Thyroid gland (tissue), 4 donors: ENCODE measurements around the gene SLC26A4. TPM values are rescaled to one million over a fixed set of nuclear protein-coding genes. Genes with fewer than 3 reads are reported as not detected.

Source experiments
- DNase-seq, 2 donors: peaks; one replicate each; pipeline ENCODE4 v3.0.0-alpha.2; 2019
- H3K27ac ChIP-seq, 3 donors: fragments of 200-600 bp; sonication (generic); 1 replicate in 2 of 3; 2 replicates in 1 of 3; pipeline ENCODE4 v1.5.1; 2016 to 2019; ENCODE audit warnings: mild to moderate bottlenecking in 1 of 3, moderate library complexity in 1 of 3
- H3K27me3 ChIP-seq: fragments of 200-600 bp; sonication (generic); one replicate; pipeline ENCODE4 v1.5.1; 2019
- H3K36me3 ChIP-seq, 2 donors: fragments of 200-600 bp; sonication (generic); one replicate each; pipeline ENCODE4 v1.5.1; 2016 to 2019
- H3K4me1 ChIP-seq, 2 donors: fragments of 200-600 bp; sonication (generic); one replicate each; pipeline ENCODE4 v1.5.1; 2017 to 2019
- H3K4me3 ChIP-seq, 3 donors: fragments of 200-600 bp; sonication (generic); replicated peaks in 1 of 3; 1 replicate in 2 of 3; 2 replicates in 1 of 3; pipeline ENCODE4 v1.5.1; 2016; ENCODE audit warnings: mild to moderate bottlenecking in 1 of 3
- H3K9me3 ChIP-seq: fragments of 200-600 bp; sonication (generic); one replicate; pipeline ENCODE4 v1.5.1; 2017
- CTCF ChIP-seq, 6 experiments: fragments of 200-600 bp in 3 of 6; fragments of 450-650 bp in 3 of 6; sonication (generic) in 3 of 6; IDR thresholded peaks; one replicate each; pipeline ENCODE4 v1.5.1; 2016 to 2019; ENCODE audit warnings: antibody characterized with exemption in 6 of 6, mild to moderate bottlenecking in 2 of 6, inconsistent platforms in 1 of 6, moderate library complexity in 1 of 6
- POLR2A ChIP-seq, 2 donors: fragments of 450-650 bp; IDR thresholded peaks; one replicate each; pipeline ENCODE4 v1.6.1; 2017; ENCODE audit warnings: antibody characterized with exemption in 2 of 2, mild to moderate bottlenecking in 2 of 2, moderate library complexity in 1 of 2
- WGBS, 2 donors: methylation state at CpG; one replicate each; pipeline ENCODE4 v1.1.5; 2017; 5-methylcytosine and 5-hydroxymethylcytosine counted together
- intact Hi-C: fragments of 100-400 bp; cut with DNase I; formaldehyde crosslinking; loops from one replicate; pipeline ENCODE4 v1.15.1; 2023
- total RNA-seq, 4 donors: library from RNA; depleted of rRNA; stranded (reverse); fragments of >200 nt; gene quantifications; one replicate each; pipeline ENCODE4 v1.2.3, GENCODE V29; 2016

SLC26A4 gene
- total RNA-seq, 4 donors from 2014 or later: 193 to 299 (median 254) TPM

- Histone ChIP-seq H3K4me3 (no peak overlapping the region), H3K4me1 (no peaks in the 10 kb centered on the region), H3K36me3 (peaks cover 5 to 25% of the 10 kb centered on the region in 2 donors), H3K27me3 (no peaks in the 10 kb centered on the region), H3K27ac (peak overlapping the region; percentile 39 to 50 (median 43)), H3K9me3 (no peaks in the 10 kb centered on the region)
- TF ChIP-seq POLR2A (IDR thresholded peaks at IDR 0.05) (no peak), CTCF (IDR thresholded peaks at IDR 0.05) (no peak)
- 100% methylated on average over 1 of the region's 1 CpG for WGBS, 2 donors
- intact Hi-C loops: no loop called here
- DNase-seq: no peak
Observed at GRCh38 chr7:107678110-107678753, 17.6 kb downstream of the SLC26A4 start.

GRCh38 chr7:107680478-107680877, 19.9 kb downstream of the SLC26A4 start:
- Histone ChIP-seq H3K4me3 (no peak overlapping the region), H3K9me3 (no peaks in the 10 kb centered on the region), H3K36me3 (peaks cover 0 to 7% of the 10 kb centered on the region in 2 donors), H3K4me1 (peaks cover 11 to 16% of the 10 kb centered on the region in 2 donors), H3K27me3 (no peaks in the 10 kb centered on the region), H3K27ac (peak overlapping the region; percentile 70 to 95 (median 76))
- TF ChIP-seq CTCF (IDR thresholded peaks at IDR 0.05): no peak
- no peak for TF ChIP-seq POLR2A (IDR thresholded peaks at IDR 0.05)
- intact Hi-C loops: no loop called here
- WGBS, 2 donors: 74 to 77% methylated on average over 1 of the region's 1 CpG
- DNase-seq: no peak

DNA sequence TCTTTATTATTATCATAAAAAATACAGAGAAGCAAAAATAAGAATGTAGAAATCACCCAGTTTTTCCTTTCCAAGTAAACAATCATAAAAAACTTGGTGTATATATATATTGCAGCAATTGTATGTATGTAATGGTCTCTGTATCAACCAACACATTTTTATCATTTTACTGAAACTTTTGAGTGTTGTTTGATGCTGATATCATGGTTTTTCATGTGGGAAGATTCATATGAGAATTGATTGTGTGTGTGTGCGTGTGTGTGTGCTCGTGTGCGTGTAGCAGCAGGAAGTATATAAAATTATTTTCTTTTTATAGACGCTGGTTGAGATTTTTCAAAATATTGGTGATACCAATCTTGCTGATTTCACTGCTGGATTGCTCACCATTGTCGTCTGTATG, 22.3 kb downstream of the SLC26A4 start:
- Histone ChIP-seq H3K36me3 (no peaks in the 10 kb centered on the region), H3K4me3 (no peak overlapping the region), H3K9me3 (no peaks in the 10 kb centered on the region), H3K27me3 (no peaks in the 10 kb centered on the region), H3K4me1 (peaks cover 19 to 37% of the 10 kb centered on the region in 2 donors), H3K27ac (peak overlapping the region; percentile 70 to 95 (median 76))
- TF ChIP-seq CTCF (IDR thresholded peaks at IDR 0.05) (no peak), POLR2A (IDR thresholded peaks at IDR 0.05) (no peak)
- 95 to 96% methylated on average over 5 of the region's 5 CpGs for WGBS, 2 donors
- no peak for DNase-seq
- intact Hi-C loops: no loop called here

DNA sequence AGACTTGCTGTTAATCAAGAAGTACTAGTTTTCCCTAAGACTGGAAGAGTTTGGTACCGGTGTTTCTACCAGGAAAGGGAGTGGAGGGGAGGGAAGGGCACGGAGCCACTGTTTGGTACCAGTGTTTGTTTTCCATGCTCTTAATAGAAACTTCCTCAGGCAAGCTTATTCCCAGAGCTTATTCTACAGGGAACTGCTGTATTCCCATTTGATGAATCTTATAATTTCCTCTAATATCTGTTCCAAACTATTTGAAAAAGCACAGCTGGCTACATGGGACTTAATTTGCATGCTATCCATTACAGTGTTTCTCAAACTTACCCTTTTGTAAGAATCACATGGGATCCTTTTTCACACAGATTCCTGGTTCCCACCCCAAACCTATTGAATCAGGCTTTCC, 23.7 kb downstream of the SLC26A4 start:
- Histone ChIP-seq H3K4me1 (peaks cover 23 to 43% of the 10 kb centered on the region in 2 donors), H3K36me3 (no peaks in the 10 kb centered on the region), H3K4me3 (no peak overlapping the region), H3K9me3 (no peaks in the 10 kb centered on the region), H3K27ac (peak overlapping the region; percentile 79 to 95 (median 93)), H3K27me3 (no peaks in the 10 kb centered on the region)
- DNase-seq: no peak
- 41 to 43% methylated on average over 2 of the region's 2 CpGs for WGBS, 2 donors
- intact Hi-C loops: no loop called here
- no peak for TF ChIP-seq CTCF (IDR thresholded peaks at IDR 0.05)
- TF ChIP-seq POLR2A (IDR thresholded peaks at IDR 0.05): no peak

GRCh38 chr7:107684947-107685463, 24.4 kb downstream of the SLC26A4 start:
- WGBS, 2 donors: 95 to 97% methylated on average over 1 of the region's 1 CpG
- Histone ChIP-seq H3K4me1 (peaks cover 27 to 43% of the 10 kb centered on the region in 2 donors), H3K4me3 (no peak overlapping the region), H3K27me3 (no peaks in the 10 kb centered on the region), H3K9me3 (no peaks in the 10 kb centered on the region), H3K27ac (peak overlapping the region; percentile 79 to 95 (median 93)), H3K36me3 (peaks cover 2 to 3% of the 10 kb centered on the region in 2 donors)
- intact Hi-C loops: no loop called here
- TF ChIP-seq CTCF (IDR thresholded peaks at IDR 0.05): no peak
- peak in 1 of 2 donors; percentile 7 for TF ChIP-seq POLR2A (IDR thresholded peaks at IDR 0.05)
- DNase-seq: no peak
